Neural progenitor cell (in vitro differentiated cells): Measurements from ENCODE around the gene BEST2. TPM values are rescaled to one million over a fixed set of nuclear protein-coding genes. Genes with fewer than 3 reads are reported as not detected.

Source experiments
- DNase-seq: peaks from one replicate; pipeline ENCODE4 v3.0.0-alpha.2; 2016; ENCODE audit warnings: low spot score
- H2AFZ ChIP-seq: fragments of 200-600 bp; sonication (generic); replicated peaks from 2 replicates; pipeline ENCODE4 v1.6.1; 2016; ENCODE audit warnings: antibody characterized with exemption
- H3F3A ChIP-seq: fragments of 200-600 bp; sonication (generic); 2 replicates; pipeline ENCODE4 v1.6.1; 2016; ENCODE audit warnings: antibody characterized with exemption, low read depth
- H3K27ac ChIP-seq: fragments of 200-600 bp; sonication (generic); 2 replicates; pipeline ENCODE4 v1.5.1; 2016; ENCODE audit warnings: mild to moderate bottlenecking
- H3K27me3 ChIP-seq: fragments of 200-600 bp; sonication (generic); 2 replicates; pipeline ENCODE4 v1.6.1; 2016; ENCODE audit warnings: mild to moderate bottlenecking, moderate library complexity
- H3K36me3 ChIP-seq: fragments of 200-600 bp; sonication (generic); 2 replicates; pipeline ENCODE4 v1.5.1; 2016
- H3K4me1 ChIP-seq: fragments of 200-600 bp; sonication (generic); 2 replicates; pipeline ENCODE4 v1.6.1; 2016; ENCODE audit warnings: mixed run types
- H3K4me2 ChIP-seq: fragments of 200-600 bp; sonication (generic); 2 replicates; pipeline ENCODE4 v1.6.1; 2016
- H3K4me3 ChIP-seq: fragments of 200-600 bp; sonication (generic); 2 replicates; pipeline ENCODE4 v1.5.1; 2016
- H3K79me2 ChIP-seq: fragments of 200-600 bp; sonication (generic); 2 replicates; pipeline ENCODE4 v1.6.1; 2016; ENCODE audit warnings: low read depth
- H3K9ac ChIP-seq: fragments of 200-600 bp; sonication (generic); 2 replicates; pipeline ENCODE4 v1.6.1; 2016
- H3K9me3 ChIP-seq: fragments of 200-600 bp; sonication (generic); 2 replicates; pipeline ENCODE4 v1.5.1; 2016; ENCODE audit warnings: low read depth
- H4K20me1 ChIP-seq: fragments of 200-600 bp; sonication (generic); 2 replicates; pipeline ENCODE4 v1.6.1; 2016; ENCODE audit warnings: low read depth
- H3K27ac Mint-ChIP-seq: 3 replicates; pipeline ENCODE4 v1.8.0; 2021; ENCODE audit warnings: mixed read lengths
- H3K27me3 Mint-ChIP-seq: 2 replicates; pipeline ENCODE4 v1.8.0; 2022; ENCODE audit warnings: low read depth, mild to moderate bottlenecking, inconsistent platforms, moderate library complexity, mixed read lengths; ENCODE audit not compliant: insufficient read depth
- H3K36me3 Mint-ChIP-seq: 3 replicates; pipeline ENCODE4 v1.8.0; 2021; ENCODE audit warnings: mixed read lengths
- H3K4me1 Mint-ChIP-seq: 3 replicates; pipeline ENCODE4 v1.8.0; 2021; ENCODE audit warnings: mixed read lengths
- H3K4me3 Mint-ChIP-seq: 3 replicates; pipeline ENCODE4 v1.8.0; 2021; ENCODE audit warnings: mild to moderate bottlenecking, moderate library complexity, mixed read lengths
- H3K9me3 Mint-ChIP-seq: 3 replicates; pipeline ENCODE4 v1.8.0; 2020; ENCODE audit warnings: mixed read lengths
- EZH2 ChIP-seq: fragments of 200-600 bp; sonication (generic); IDR thresholded peaks from 2 replicates; pipeline ENCODE4 v1.6.1; 2017; ENCODE audit warnings: antibody characterized with exemption, mild to moderate bottlenecking, moderate library complexity
- EZH2phosphoT487 ChIP-seq: fragments of 200-600 bp; sonication (generic); IDR thresholded peaks from 2 replicates; pipeline ENCODE4 v1.6.1; 2017; ENCODE audit warnings: antibody characterized with exemption
- total RNA-seq: library from RNA; depleted of rRNA; stranded (reverse); fragments of >200 nt; gene quantifications from 2 replicates; pipeline ENCODE4 v1.2.3, GENCODE V29; 2015; ENCODE audit warnings: low replicate concordance
- TF ChIP-seq, protein P1 (sequence below): fragments of 200-600 bp; sonication (generic); IDR thresholded peaks from 2 replicates; pipeline ENCODE4 v1.5.1; 2017; ENCODE audit warnings: antibody characterized with exemption, mild to moderate bottlenecking

Gene BEST2
- total RNA-seq, 1 donor from 2014 or later: not detected

DNA sequence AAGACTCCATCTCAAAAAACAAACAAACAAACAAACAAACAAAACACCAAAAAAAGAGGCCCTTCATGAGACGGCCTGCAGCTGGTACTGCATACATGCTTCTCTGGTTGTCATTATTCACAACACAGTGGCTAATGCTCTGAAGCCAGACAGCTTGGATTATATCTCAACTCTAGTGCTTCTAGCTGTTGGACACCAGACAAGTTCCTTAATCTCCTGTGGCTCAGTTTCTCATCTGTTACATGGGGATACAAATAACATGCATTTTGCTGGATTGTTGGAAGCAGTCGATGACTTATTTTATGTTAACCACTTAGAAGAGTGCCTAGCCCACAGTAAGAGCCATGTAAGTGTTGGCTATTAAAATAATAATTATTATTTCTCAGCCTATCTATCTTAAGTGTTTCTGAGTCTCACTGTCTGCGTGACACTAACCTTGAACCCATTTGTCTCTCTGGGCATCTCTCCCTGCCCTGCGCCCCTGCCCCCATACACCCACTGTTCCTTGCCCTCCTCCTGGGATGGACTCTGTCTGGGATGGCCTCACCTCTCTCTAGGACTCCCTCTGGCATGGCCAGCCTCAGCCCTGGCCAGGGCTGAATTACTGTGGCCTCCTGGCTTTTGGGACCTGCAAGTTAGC, 36.6 kb downstream of the BEST2 start:
- Histone ChIP-seq H3K27me3 (peaks cover 30% of the 10 kb centered on the region), H2AFZ (no peak overlapping the region), H3K79me2 (no peaks in the 10 kb centered on the region), H3F3A (peaks cover 71% of the 10 kb centered on the region), H3K4me1 (peaks cover 37% of the 10 kb centered on the region), H3K9me3 (no peaks in the 10 kb centered on the region), H3K36me3 (no peaks in the 10 kb centered on the region), H3K4me3 (peak overlapping the region; percentile 61), H3K4me2 (peak overlapping the region; percentile 84), H3K9ac (no peak overlapping the region), H3K27ac (peak overlapping the region; percentile 56), H4K20me1 (no peaks in the 10 kb centered on the region)
- TF ChIP-seq, protein P1, sequence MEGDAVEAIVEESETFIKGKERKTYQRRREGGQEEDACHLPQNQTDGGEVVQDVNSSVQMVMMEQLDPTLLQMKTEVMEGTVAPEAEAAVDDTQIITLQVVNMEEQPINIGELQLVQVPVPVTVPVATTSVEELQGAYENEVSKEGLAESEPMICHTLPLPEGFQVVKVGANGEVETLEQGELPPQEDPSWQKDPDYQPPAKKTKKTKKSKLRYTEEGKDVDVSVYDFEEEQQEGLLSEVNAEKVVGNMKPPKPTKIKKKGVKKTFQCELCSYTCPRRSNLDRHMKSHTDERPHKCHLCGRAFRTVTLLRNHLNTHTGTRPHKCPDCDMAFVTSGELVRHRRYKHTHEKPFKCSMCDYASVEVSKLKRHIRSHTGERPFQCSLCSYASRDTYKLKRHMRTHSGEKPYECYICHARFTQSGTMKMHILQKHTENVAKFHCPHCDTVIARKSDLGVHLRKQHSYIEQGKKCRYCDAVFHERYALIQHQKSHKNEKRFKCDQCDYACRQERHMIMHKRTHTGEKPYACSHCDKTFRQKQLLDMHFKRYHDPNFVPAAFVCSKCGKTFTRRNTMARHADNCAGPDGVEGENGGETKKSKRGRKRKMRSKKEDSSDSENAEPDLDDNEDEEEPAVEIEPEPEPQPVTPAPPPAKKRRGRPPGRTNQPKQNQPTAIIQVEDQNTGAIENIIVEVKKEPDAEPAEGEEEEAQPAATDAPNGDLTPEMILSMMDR: no peak
- TF ChIP-seq EZH2 (no peak), EZH2phosphoT487 (no peak)
- Mint-ChIP-seq H3K36me3 (no peaks in the 10 kb centered on the region), H3K4me3 (peak overlapping the region; percentile 87), H3K27ac (peak overlapping the region; percentile 85), H3K9me3 (no peaks in the 10 kb centered on the region), H3K4me1 (peaks cover 30% of the 10 kb centered on the region), H3K27me3 (peaks cover 7% of the 10 kb centered on the region)
- DNase-seq: no peak

DNA sequence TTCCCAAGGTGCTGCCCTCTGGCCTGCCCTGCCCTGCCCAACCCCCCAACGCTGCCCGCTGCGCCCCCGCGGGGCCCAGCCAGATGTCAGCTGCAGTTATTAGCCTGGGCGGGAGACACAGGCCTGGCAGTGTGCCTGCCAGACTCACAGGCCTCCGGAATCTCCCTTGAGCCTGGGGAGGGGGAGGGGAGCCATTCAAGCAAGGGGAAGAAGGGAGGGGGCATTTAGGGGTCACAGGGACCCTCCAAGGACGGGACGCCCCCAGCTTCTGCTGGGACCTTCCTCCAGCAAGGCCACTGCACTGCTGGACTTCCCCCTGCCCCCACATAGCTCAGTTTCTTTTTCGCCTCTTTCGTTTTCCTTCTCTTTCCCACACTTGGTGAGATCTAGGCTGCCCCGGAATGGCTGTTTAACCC, 37.1 kb downstream of the BEST2 start:
- DNase-seq: peak; percentile 70
- no peak overlapping the region for H2AFZ ChIP-seq
- H3K9ac ChIP-seq: no peak overlapping the region

DNA sequence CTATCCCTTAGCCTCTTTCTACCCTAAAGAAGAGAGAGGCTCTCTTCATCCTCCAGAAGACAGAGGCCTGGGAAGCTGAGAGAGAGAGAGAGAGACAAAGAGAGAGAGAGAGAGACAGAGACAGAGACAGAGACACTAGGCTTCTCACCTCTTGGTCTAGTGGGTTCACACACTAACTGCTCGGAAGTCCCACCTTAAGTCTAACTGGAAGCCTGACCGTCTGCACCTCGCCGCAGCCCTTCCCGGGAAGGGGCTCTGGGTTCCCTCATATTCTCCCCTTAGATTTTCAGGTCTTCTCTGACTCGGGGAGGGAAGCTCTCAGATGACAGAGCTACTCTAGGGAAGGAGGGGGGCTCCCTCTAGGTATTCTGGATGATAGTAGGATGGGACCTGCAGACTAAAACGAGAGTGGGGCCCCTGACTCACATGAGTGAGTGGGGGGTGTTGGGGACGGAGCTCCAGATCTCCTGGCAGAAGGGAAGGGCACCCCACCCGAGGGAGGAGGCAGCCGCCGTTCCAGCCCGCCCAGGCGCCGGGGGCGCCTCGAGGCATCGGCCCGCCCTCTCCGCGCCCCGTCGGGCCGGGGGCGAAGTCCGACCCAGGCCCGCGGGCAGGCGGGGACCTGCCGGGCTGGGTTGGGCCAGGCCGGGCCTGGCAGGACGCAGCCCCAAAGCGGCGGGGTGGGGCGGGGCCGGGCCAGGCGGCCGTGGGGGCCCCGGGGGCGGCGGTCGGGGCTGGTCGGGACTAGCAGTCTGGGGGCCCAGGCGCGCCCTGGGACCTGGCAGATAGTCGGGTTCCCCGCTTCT, 37.7 kb downstream of the BEST2 start:
- peaks cover 29% of the 10 kb centered on the region for H3K4me1 Mint-ChIP-seq
- H3K9ac ChIP-seq: no peak overlapping the region
- H3K27ac ChIP-seq: peak overlapping the region; percentile 56
- H3K27me3 Mint-ChIP-seq: peaks cover 7% of the 10 kb centered on the region
- H3K9me3 ChIP-seq: no peaks in the 10 kb centered on the region
- peak overlapping the region; percentile 87 for H3K4me3 Mint-ChIP-seq
- no peaks in the 10 kb centered on the region for H3K79me2 ChIP-seq
- H3K4me3 ChIP-seq: peak overlapping the region; percentile 61
- H3K36me3 Mint-ChIP-seq: no peaks in the 10 kb centered on the region
- peaks cover 36% of the 10 kb centered on the region for H3K27me3 ChIP-seq
- H4K20me1 ChIP-seq: no peaks in the 10 kb centered on the region
- no peaks in the 10 kb centered on the region for H3K36me3 ChIP-seq
- peaks cover 64% of the 10 kb centered on the region for H3F3A ChIP-seq
- peaks cover 30% of the 10 kb centered on the region for H3K4me1 ChIP-seq
- H3K9me3 Mint-ChIP-seq: no peaks in the 10 kb centered on the region
- peak overlapping the region; percentile 84 for H3K4me2 ChIP-seq
- peak overlapping the region; percentile 99 for H3K27ac Mint-ChIP-seq
- no peak overlapping the region for H2AFZ ChIP-seq
- DNase-seq: peak; percentile 72
- TF ChIP-seq EZH2 (no peak), EZH2phosphoT487 (no peak)
- TF ChIP-seq, protein P1: no peak

More for the DNA sequence above, 37.1 kb downstream of the BEST2 start:
- H3K27me3 ChIP-seq: peaks cover 31% of the 10 kb centered on the region
- H3K27me3 Mint-ChIP-seq: peaks cover 7% of the 10 kb centered on the region
- peaks cover 26% of the 10 kb centered on the region for H3K4me1 Mint-ChIP-seq
- H3K79me2 ChIP-seq: no peaks in the 10 kb centered on the region
- H3K36me3 Mint-ChIP-seq: no peaks in the 10 kb centered on the region
- TF ChIP-seq, protein P1: no peak
- no peak for TF ChIP-seq EZH2
- no peak for TF ChIP-seq EZH2phosphoT487
- peaks cover 32% of the 10 kb centered on the region for H3K4me1 ChIP-seq
- H3K9me3 ChIP-seq: no peaks in the 10 kb centered on the region
- peak overlapping the region; percentile 56 for H3K27ac ChIP-seq
- no peaks in the 10 kb centered on the region for H3K9me3 Mint-ChIP-seq
- H3K4me3 ChIP-seq: peak overlapping the region; percentile 61
- H3K27ac Mint-ChIP-seq: peak overlapping the region; percentile 99
- no peaks in the 10 kb centered on the region for H3K36me3 ChIP-seq
- peaks cover 68% of the 10 kb centered on the region for H3F3A ChIP-seq
- H3K4me2 ChIP-seq: peak overlapping the region; percentile 84
- H3K4me3 Mint-ChIP-seq: peak overlapping the region; percentile 87
- H4K20me1 ChIP-seq: no peaks in the 10 kb centered on the region
